Mesenchymal stem cell (in vitro differentiated cells and primary cell): Measurements from ENCODE around the gene ISCU.

Source experiments
- DNase-seq: peaks from one replicate; pipeline ENCODE4 v3.0.0-alpha.2; 2013
- H2AFZ ChIP-seq: one replicate; pipeline ENCODE4 v1.6.1; 2013; ENCODE audit warnings: low read depth, mild to moderate bottlenecking, control low read depth, inconsistent platforms, low read length, moderate library complexity
- H2AK5ac ChIP-seq: 2 replicates; pipeline ENCODE4 v1.6.1; 2013; ENCODE audit warnings: low read length, moderate library complexity, mild to moderate bottlenecking, inconsistent platforms; ENCODE audit not compliant: severe bottlenecking
- H2BK120ac ChIP-seq: one replicate; pipeline ENCODE4 v1.6.1; 2013; ENCODE audit warnings: low read depth, mild to moderate bottlenecking, inconsistent platforms, low read length, moderate library complexity
- H2BK12ac ChIP-seq, 2 experiments: one replicate each; pipeline ENCODE4 v1.6.1; 2013; ENCODE audit warnings: inconsistent platforms in 2 of 2, low read length in 2 of 2, mild to moderate bottlenecking in 2 of 2, moderate library complexity in 2 of 2, control low read depth in 1 of 2
- H2BK15ac ChIP-seq: one replicate; pipeline ENCODE4 v1.6.1; 2013; ENCODE audit warnings: mild to moderate bottlenecking, low read depth, inconsistent platforms; ENCODE audit not compliant: poor library complexity, severe bottlenecking
- H2BK5ac ChIP-seq: 2 replicates; pipeline ENCODE4 v1.6.1; 2013; ENCODE audit warnings: low read depth, mild to moderate bottlenecking, low read length, control low read depth, inconsistent platforms; ENCODE audit not compliant: poor library complexity, severe bottlenecking
- H3K14ac ChIP-seq, 2 experiments: one replicate each; pipeline ENCODE4 v1.6.1; 2013; ENCODE audit warnings: inconsistent platforms in 2 of 2, low read length in 2 of 2, control low read depth in 1 of 2, mild to moderate bottlenecking in 1 of 2, moderate library complexity in 1 of 2
- H3K18ac ChIP-seq, 2 experiments: one replicate each; pipeline ENCODE4 v1.6.1; 2013; ENCODE audit warnings: inconsistent platforms in 2 of 2, low read length in 2 of 2, control low read depth in 1 of 2, low read depth in 1 of 2, mild to moderate bottlenecking in 1 of 2
- H3K23ac ChIP-seq, 2 experiments: one replicate each; pipeline ENCODE4 v1.6.1; 2013; ENCODE audit warnings: inconsistent platforms in 2 of 2, low read length in 2 of 2, mild to moderate bottlenecking in 2 of 2, moderate library complexity in 2 of 2, control low read depth in 1 of 2
- H3K27ac ChIP-seq: 2 replicates; pipeline ENCODE4 v1.5.1; 2013; ENCODE audit warnings: mild to moderate bottlenecking, moderate library complexity, low read length, control low read depth, inconsistent platforms; ENCODE audit not compliant: poor library complexity, severe bottlenecking
- H3K27me3 ChIP-seq, 2 experiments: 2 replicates each; pipeline versions ENCODE4 v1.6.1 to v1.7.0; 2013; ENCODE audit warnings: low read length in 2 of 2, mild to moderate bottlenecking in 2 of 2, moderate library complexity in 2 of 2, control low read depth in 1 of 2, inconsistent platforms in 1 of 2; ENCODE audit not compliant: control insufficient read depth in 1 of 2, insufficient read depth in 1 of 2
- H3K36me3 ChIP-seq, 2 experiments: 2 replicates each; pipeline versions ENCODE4 v1.6.1 to v1.7.0; 2013; ENCODE audit warnings: low read length in 2 of 2, control low read depth in 1 of 2, inconsistent platforms in 1 of 2, low read depth in 1 of 2, mild to moderate bottlenecking in 1 of 2; ENCODE audit not compliant: insufficient read depth in 2 of 2, control insufficient read depth in 1 of 2
- H3K4ac ChIP-seq, 2 experiments: one replicate each; pipeline ENCODE4 v1.6.1; 2013; ENCODE audit warnings: inconsistent platforms in 2 of 2, low read length in 2 of 2, mild to moderate bottlenecking in 2 of 2, moderate library complexity in 2 of 2, control low read depth in 1 of 2, low read depth in 1 of 2
- H3K4me1 ChIP-seq: 2 replicates; pipeline ENCODE4 v1.6.1; 2013; ENCODE audit warnings: low read depth, low read length, control low read depth; ENCODE audit not compliant: control insufficient read depth, insufficient read depth
- H3K4me2 ChIP-seq: 2 replicates; pipeline ENCODE4 v1.6.1; 2013; ENCODE audit warnings: low read length, mild to moderate bottlenecking, inconsistent platforms; ENCODE audit not compliant: poor library complexity, severe bottlenecking
- H3K4me3 ChIP-seq, 2 experiments: 2 replicates each; pipeline versions ENCODE4 v1.5.1 to v1.7.0; 2013; ENCODE audit warnings: low read length in 2 of 2, mild to moderate bottlenecking in 2 of 2, control low read depth in 1 of 2, low read depth in 1 of 2; ENCODE audit not compliant: insufficient read depth in 1 of 2
- H3K79me1 ChIP-seq: replicated peaks from 2 replicates; pipeline ENCODE4 v1.6.1; 2013; ENCODE audit warnings: mild to moderate bottlenecking, control low read depth, low read length, inconsistent platforms; ENCODE audit not compliant: poor library complexity, severe bottlenecking
- H3K9ac ChIP-seq: 2 replicates; pipeline ENCODE4 v1.7.0; 2013; ENCODE audit warnings: mild to moderate bottlenecking, low read length, moderate library complexity
- H3K9me3 ChIP-seq: 2 replicates; pipeline ENCODE4 v1.7.0; 2013; ENCODE audit warnings: mild to moderate bottlenecking, low read length; ENCODE audit not compliant: control insufficient read depth
- H4K8ac ChIP-seq: one replicate; pipeline ENCODE4 v1.6.1; 2013; ENCODE audit warnings: inconsistent platforms, mild to moderate bottlenecking, low read length, moderate library complexity
- H4K91ac ChIP-seq: one replicate; pipeline ENCODE4 v1.6.1; 2013; ENCODE audit warnings: mild to moderate bottlenecking, low read length, inconsistent platforms
- WGBS: methylation state at CpG from one replicate; pipeline ENCODE4 v1.1.7; 2013; ENCODE audit warnings: mixed read lengths; 5-methylcytosine and 5-hydroxymethylcytosine counted together

ISCU gene

DNA sequence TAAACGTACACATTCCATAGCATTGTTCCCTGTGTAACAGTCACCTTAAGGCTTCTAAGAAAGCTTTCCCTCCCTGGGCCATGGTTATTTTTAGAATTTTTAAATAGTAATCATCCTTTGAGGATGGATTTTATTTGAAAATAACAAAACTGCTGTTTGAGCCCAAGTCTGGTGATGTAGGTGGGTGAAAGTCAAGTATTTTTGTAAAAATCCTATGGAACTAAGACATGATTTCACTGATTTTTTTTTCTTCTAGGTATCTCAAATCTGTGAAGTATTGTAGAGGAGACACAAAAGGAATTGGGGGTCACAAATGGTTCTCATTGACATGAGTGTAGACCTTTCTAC is 1.4 kb downstream of the ISCU start:
- Histone ChIP-seq H3K27ac (no peak overlapping the region), H2AFZ (no peak overlapping the region), H3K14ac (no peak overlapping the region), H3K79me1 (peaks cover 9% of the 10 kb centered on the region), H3K36me3 (peaks cover 19 to 52% of the 10 kb centered on the region in 2 experiments), H2BK120ac (no peak overlapping the region), H3K9me3 (no peaks in the 10 kb centered on the region), H3K4ac (no peak overlapping the region), H3K4me2 (peak overlapping the region; percentile 95), H2BK5ac (no peak overlapping the region), H3K23ac (no peak overlapping the region), H4K91ac (no peak overlapping the region), H3K9ac (peak overlapping the region; percentile 99), H3K18ac (no peak overlapping the region), H4K8ac (no peak overlapping the region), H2BK12ac (no peak overlapping the region), H3K4me1 (peaks cover 25% of the 10 kb centered on the region), H3K4me3 (peak overlapping the region in 1 of 2 experiments; percentile 99), H2AK5ac (no peak overlapping the region), H3K27me3 (no peaks in the 10 kb centered on the region), H2BK15ac (no peak overlapping the region)
- DNase-seq, result no peak
- WGBS, result no CpG with 5 or more reads among the region's 1 CpG

DNA sequence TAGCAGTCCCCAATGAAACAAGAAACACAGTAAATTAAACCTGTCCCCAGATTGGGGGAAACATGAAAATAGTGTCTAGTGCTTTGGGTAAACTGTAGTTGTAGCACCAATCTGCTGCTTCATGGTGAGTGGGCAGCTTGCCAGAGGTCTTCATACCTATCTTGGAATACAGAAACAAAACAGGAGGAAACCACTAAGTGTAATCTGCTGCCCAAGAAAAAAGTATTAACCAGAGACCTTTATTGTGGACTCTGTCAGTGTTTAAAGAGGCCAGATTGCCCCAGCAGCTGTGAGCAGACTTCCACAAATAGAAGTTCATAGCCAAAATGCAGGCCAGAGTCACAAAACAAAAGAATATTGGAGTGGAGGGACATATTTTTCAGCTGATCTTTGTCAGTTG is 2.3 kb downstream of the ISCU start:
- Histone ChIP-seq H2BK15ac (no peak overlapping the region), H3K4me3 (no peak overlapping the region), H2BK12ac (no peak overlapping the region)

GRCh38 chr12:108565146-108565545 is 2.8 kb downstream of the ISCU start:
- H2AK5ac ChIP-seq, result peak overlapping the region; percentile 98
- 100% methylated on average over 1 of the region's 3 CpGs for WGBS

More for the DNA sequence above, 2.3 kb downstream of the ISCU start:
- no peak overlapping the region for H3K23ac ChIP-seq
- H3K18ac ChIP-seq, result no peak overlapping the region
- no peak overlapping the region for H2BK5ac ChIP-seq
- H2BK120ac ChIP-seq, result peak overlapping the region; percentile 42
- H3K9me3 ChIP-seq, result no peaks in the 10 kb centered on the region
- peaks cover 9% of the 10 kb centered on the region for H3K79me1 ChIP-seq
- H4K8ac ChIP-seq, result no peak overlapping the region
- H3K14ac ChIP-seq, result no peak overlapping the region
- DNase-seq, result no peak
- H2AK5ac ChIP-seq, result peak overlapping the region; percentile 98
- peaks cover 20 to 61% of the 10 kb centered on the region in 2 experiments for H3K36me3 ChIP-seq
- peak overlapping the region; percentile 43 for H3K27ac ChIP-seq
- H3K4ac ChIP-seq, result no peak overlapping the region
- H3K4me1 ChIP-seq, result peaks cover 21% of the 10 kb centered on the region
- no peak overlapping the region for H2AFZ ChIP-seq
- H4K91ac ChIP-seq, result no peak overlapping the region
- H3K9ac ChIP-seq, result peak overlapping the region; percentile 99
- no peak overlapping the region for H3K4me2 ChIP-seq
- no peaks in the 10 kb centered on the region for H3K27me3 ChIP-seq

DNA sequence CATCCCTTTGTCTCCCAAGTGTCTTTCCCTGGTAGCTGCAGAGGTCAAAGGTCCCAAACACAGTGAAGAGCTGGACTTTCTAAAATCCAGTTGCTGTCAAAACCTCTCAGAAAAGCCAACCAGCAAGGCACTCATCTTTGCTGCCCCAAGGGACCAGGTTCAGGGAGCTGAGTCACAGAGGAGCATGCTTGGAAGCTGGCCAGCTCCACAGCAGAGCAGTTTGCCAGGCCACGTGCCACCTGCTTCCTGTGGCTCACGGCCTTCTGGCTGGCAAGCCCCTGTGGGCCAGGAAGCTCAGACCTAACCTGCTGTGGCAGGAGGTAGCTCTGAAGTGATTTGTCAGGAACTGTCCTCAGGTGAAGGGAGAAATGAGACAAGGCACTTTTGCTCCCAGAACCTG is 3.6 kb downstream of the ISCU start:
- WGBS, result 2% methylated on average over 2 of the region's 2 CpGs
- Histone ChIP-seq H2AK5ac (peak overlapping the region; percentile 90), H3K4me1 (peaks cover 19% of the 10 kb centered on the region), H3K4me3 (peak overlapping the region in 1 of 2 experiments; percentile 12), H3K36me3 (peaks cover 22 to 66% of the 10 kb centered on the region in 2 experiments), H3K4ac (no peak overlapping the region), H4K91ac (no peak overlapping the region), H3K9ac (peak overlapping the region; percentile 99), H2BK120ac (no peak overlapping the region), H2BK15ac (no peak overlapping the region), H2AFZ (no peak overlapping the region), H3K23ac (no peak overlapping the region), H3K9me3 (no peaks in the 10 kb centered on the region), H3K79me1 (peaks cover 9% of the 10 kb centered on the region), H3K27ac (peak overlapping the region; percentile 95), H2BK5ac (no peak overlapping the region), H4K8ac (no peak overlapping the region), H2BK12ac (peak overlapping the region in 1 of 2 experiments; percentile 70), H3K27me3 (no peaks in the 10 kb centered on the region), H3K14ac (no peak overlapping the region), H3K18ac (peak overlapping the region in 1 of 2 experiments; percentile 50), H3K4me2 (no peak overlapping the region)
- peak; percentile 84 for DNase-seq

More at GRCh38 chr12:108565146-108565545, 2.8 kb downstream of the ISCU start:
- Histone ChIP-seq H3K9me3 (no peaks in the 10 kb centered on the region), H3K79me1 (peaks cover 9% of the 10 kb centered on the region), H3K4me3 (no peak overlapping the region), H2AFZ (no peak overlapping the region), H3K14ac (no peak overlapping the region), H2BK5ac (no peak overlapping the region), H3K18ac (no peak overlapping the region), H3K27ac (peak overlapping the region; percentile 43), H2BK120ac (peak overlapping the region; percentile 42), H3K36me3 (peaks cover 22 to 65% of the 10 kb centered on the region in 2 experiments), H3K23ac (peak overlapping the region in 1 of 2 experiments; percentile 90), H3K4ac (peak overlapping the region in 1 of 2 experiments; percentile 51), H4K91ac (no peak overlapping the region), H3K9ac (peak overlapping the region; percentile 99), H3K4me1 (peaks cover 19% of the 10 kb centered on the region), H4K8ac (no peak overlapping the region), H2BK15ac (no peak overlapping the region), H3K4me2 (no peak overlapping the region), H3K27me3 (no peaks in the 10 kb centered on the region), H2BK12ac (peak overlapping the region in 1 of 2 experiments; percentile 42)
- no peak for DNase-seq
